Duodenal mucosa (tissue), 2 donors: Measurements from ENCODE around the gene NPFFR1.

ENCODE experiments used
- H3K27ac ChIP-seq: one replicate; pipeline ENCODE4 v1.7.0; 2013; ENCODE audit warnings: low read depth, low read length
- H3K27me3 ChIP-seq, 2 donors: one replicate each; pipeline ENCODE4 v1.7.0; 2013; ENCODE audit warnings: low read length in 2 of 2, control low read depth in 1 of 2; ENCODE audit not compliant: insufficient read depth in 2 of 2, control insufficient read depth in 1 of 2
- H3K36me3 ChIP-seq, 2 donors: one replicate each; pipeline ENCODE4 v1.7.0; 2013; ENCODE audit warnings: low read length in 2 of 2, control low read depth in 1 of 2; ENCODE audit not compliant: insufficient read depth in 2 of 2, control insufficient read depth in 1 of 2
- H3K4me1 ChIP-seq, 2 donors: one replicate each; pipeline ENCODE4 v1.7.0; 2013; ENCODE audit warnings: low read length in 2 of 2, control low read depth in 1 of 2; ENCODE audit not compliant: insufficient read depth in 2 of 2, control insufficient read depth in 1 of 2
- H3K4me3 ChIP-seq, 2 donors: one replicate each; pipeline ENCODE4 v1.7.0; 2013; ENCODE audit warnings: low read length in 2 of 2, low read depth in 1 of 2
- H3K9ac ChIP-seq, 2 donors: one replicate each; pipeline ENCODE4 v1.7.0; 2013; ENCODE audit warnings: low read length in 2 of 2, low read depth in 1 of 2
- H3K9me3 ChIP-seq, 2 donors: one replicate each; pipeline ENCODE4 v1.7.0; 2013; ENCODE audit warnings: low read length in 2 of 2, control low read depth in 1 of 2; ENCODE audit not compliant: control insufficient read depth in 1 of 2

Gene NPFFR1

DNA sequence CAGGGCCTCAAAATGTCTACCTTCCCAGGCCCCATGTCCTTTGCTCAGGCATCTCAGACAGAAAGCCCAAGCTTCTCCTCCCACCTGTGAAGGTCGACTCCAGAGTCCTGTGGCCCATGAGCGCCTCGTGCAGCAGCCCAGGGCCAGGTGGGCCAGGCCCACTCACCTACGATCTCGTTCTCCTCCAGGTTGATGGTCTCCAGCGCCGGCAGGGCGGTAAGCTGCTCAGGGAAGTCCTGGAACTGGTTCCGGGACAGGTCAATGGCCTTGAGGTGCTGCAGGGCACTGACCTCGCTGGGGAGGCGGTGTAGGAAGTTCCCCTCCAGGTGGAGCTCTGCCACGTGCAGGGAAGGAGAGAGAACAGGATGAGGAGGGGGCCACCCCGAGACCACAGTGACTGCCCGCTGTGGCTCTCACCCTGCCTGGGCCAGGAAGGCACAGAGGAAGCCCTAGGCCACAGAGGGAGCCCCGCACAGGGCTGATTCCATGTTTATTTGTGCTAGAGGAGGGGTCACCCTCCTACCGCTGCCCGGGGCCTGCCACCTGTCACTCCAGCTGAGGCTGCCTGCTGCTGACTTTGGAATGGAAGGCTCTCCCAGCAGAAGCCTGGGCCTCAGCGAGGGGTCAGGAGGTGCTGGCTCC lies 40.0 kb upstream of the NPFFR1 start:
- peaks cover 11 to 14% of the 10 kb centered on the region in 2 donors for H3K4me1 ChIP-seq
- no peak overlapping the region for H3K9ac ChIP-seq
- H3K27ac ChIP-seq: no peak overlapping the region
- no peaks in the 10 kb centered on the region for H3K9me3 ChIP-seq
- H3K36me3 ChIP-seq: no peaks in the 10 kb centered on the region
- no peak overlapping the region for H3K4me3 ChIP-seq
- no peaks in the 10 kb centered on the region for H3K27me3 ChIP-seq

DNA sequence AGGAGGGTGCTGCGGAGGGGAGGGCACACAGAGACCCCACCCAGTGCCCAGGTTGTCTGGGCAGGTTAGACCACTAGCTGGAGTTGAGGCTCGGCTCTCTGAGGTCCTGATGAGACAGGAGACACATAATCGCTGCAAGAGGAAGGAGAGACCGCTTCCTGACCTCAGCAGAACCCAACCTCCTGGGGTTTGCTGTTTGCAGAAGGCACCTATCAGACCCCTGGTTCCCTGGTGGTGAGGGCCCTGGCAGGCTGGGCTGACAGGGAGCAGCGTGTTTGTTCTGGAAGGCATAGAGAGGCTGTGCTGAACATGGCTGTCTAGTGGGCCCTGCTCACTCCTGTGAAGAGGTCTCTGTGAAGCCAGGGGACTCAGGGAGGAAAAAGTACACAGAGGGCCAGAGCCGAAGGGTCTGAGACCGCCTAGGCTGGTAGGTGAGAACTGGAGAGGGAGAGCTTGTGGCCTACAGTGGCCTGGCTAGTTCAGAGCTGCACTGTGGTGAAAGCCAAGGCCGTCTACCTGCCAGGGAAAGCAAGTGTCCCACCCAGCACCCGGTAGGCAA lies 39.4 kb upstream of the NPFFR1 start:
- Histone ChIP-seq H3K27ac (no peak overlapping the region), H3K9ac (no peak overlapping the region), H3K36me3 (no peaks in the 10 kb centered on the region), H3K27me3 (no peaks in the 10 kb centered on the region), H3K4me1 (peaks cover 11 to 14% of the 10 kb centered on the region in 2 donors), H3K4me3 (peak overlapping the region in 1 of 2 donors; percentile 36), H3K9me3 (no peaks in the 10 kb centered on the region)

DNA sequence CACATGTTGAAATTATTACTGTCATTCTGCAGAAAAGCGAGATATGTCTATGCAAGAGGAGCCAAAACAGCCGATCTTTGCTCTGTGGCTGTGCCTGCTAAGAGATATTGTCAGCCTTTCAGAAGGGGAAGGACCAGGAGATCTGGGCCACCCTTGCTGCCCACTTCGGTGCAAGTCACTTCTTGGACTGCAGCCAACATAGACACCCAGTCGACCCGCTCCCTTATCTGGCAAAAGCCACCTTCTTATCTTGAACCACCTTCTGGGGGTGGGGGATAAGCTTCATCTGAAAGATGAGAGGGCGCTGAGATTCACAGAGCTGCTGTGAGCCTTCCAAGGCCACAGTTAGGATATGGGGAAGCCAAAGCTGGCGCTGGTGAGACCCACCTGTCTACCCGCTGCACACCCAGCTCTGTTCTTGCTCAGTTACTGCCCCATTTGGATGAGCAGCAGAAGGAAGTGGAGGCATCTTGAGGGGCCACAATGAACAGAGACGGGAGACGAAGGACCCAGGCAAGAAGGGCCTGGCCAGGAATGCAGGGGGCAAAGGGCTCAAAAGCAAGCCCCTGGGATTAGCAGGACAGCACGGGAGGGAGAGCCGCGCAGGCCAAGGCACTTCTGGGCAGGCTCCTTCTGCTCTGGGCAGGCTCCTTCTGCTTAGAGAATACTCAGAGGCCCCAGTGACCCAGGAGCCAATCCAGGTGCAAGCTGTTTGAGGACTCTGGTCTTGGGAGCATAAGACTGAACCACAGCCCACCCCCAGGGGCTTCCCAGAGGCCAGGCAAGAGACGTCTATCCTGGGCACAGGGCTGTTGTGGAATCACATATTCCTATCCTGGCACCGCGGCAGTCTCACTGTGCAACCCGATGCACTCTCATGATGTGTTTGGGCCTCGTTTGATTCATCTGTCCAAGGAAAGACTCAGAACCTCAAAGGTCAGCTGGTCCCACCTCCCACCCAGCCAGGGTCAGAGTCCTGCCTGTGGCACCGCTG lies 38.4 kb upstream of the NPFFR1 start:
- Histone ChIP-seq H3K27me3 (no peaks in the 10 kb centered on the region), H3K4me3 (no peak overlapping the region), H3K36me3 (no peaks in the 10 kb centered on the region), H3K9me3 (no peaks in the 10 kb centered on the region), H3K4me1 (peaks cover 11 to 14% of the 10 kb centered on the region in 2 donors), H3K9ac (no peak overlapping the region), H3K27ac (no peak overlapping the region)

DNA sequence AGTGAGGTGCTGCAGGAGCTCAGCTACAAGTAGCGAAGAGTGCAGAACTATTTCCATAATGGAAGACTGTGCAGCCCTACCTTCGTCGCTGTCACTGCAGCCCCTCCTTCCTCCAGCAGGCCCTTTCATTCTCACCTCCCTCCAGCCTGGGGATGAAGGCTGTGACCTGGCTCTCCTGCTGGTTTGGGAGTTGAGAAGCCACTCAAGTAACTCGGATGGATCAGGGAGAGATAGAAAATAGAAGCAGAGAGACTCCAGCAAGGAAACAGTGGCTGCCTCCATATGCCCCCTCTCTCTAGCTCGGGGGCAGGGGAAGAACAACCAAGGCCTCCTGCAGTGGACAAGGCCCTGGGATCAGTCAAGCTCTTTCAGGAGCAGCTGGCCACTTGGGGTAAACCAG lies 37.4 kb upstream of the NPFFR1 start:
- no peaks in the 10 kb centered on the region for H3K36me3 ChIP-seq
- H3K4me1 ChIP-seq: peaks cover 14 to 18% of the 10 kb centered on the region in 2 donors
- H3K4me3 ChIP-seq: no peak overlapping the region
- H3K9ac ChIP-seq: no peak overlapping the region
- no peak overlapping the region for H3K27ac ChIP-seq
- no peaks in the 10 kb centered on the region for H3K27me3 ChIP-seq
- H3K9me3 ChIP-seq: no peaks in the 10 kb centered on the region

- H3K9ac ChIP-seq: no peak overlapping the region
- peaks cover 14 to 18% of the 10 kb centered on the region in 2 donors for H3K4me1 ChIP-seq
- no peak overlapping the region for H3K4me3 ChIP-seq
- H3K27ac ChIP-seq: no peak overlapping the region
- no peaks in the 10 kb centered on the region for H3K36me3 ChIP-seq
- H3K27me3 ChIP-seq: no peaks in the 10 kb centered on the region
- no peaks in the 10 kb centered on the region for H3K9me3 ChIP-seq
These were observed 36.9 kb upstream of the NPFFR1 start for GRCh38 chr10:70320751-70321150.

GRCh38 chr10:70319824-70320223 lies 36.0 kb upstream of the NPFFR1 start:
- no peaks in the 10 kb centered on the region for H3K36me3 ChIP-seq
- no peak overlapping the region for H3K27ac ChIP-seq
- no peaks in the 10 kb centered on the region for H3K9me3 ChIP-seq
- no peaks in the 10 kb centered on the region for H3K27me3 ChIP-seq
- H3K4me1 ChIP-seq: peaks cover 14 to 17% of the 10 kb centered on the region in 2 donors
- no peak overlapping the region for H3K9ac ChIP-seq
- no peak overlapping the region for H3K4me3 ChIP-seq

DNA sequence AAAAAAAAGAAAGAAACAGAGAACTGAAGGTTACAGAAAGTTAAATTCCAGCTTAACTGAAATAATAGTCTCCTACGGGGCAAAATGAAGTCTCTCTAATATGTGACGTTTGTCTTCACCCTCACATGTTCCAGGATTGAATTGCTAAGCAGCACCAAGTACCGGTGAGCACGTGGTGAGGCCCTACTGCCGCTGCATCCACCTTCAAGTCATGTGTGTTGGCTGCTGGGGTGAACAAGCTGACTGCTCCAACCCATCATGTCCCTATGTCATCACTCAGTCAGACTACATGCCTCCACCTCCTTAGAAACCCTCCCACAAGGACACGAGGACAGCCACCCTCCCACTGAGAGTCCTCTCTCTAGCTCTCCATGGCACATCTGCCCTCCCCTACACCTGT lies 35.4 kb upstream of the NPFFR1 start:
- H3K27me3 ChIP-seq: no peaks in the 10 kb centered on the region
- peaks cover 11 to 14% of the 10 kb centered on the region in 2 donors for H3K4me1 ChIP-seq
- no peaks in the 10 kb centered on the region for H3K36me3 ChIP-seq
- H3K27ac ChIP-seq: no peak overlapping the region
- H3K4me3 ChIP-seq: no peak overlapping the region
- H3K9ac ChIP-seq: no peak overlapping the region
- no peaks in the 10 kb centered on the region for H3K9me3 ChIP-seq

GRCh38 chr10:70317943-70318318 lies 34.1 kb upstream of the NPFFR1 start:
- no peak overlapping the region for H3K27ac ChIP-seq
- H3K27me3 ChIP-seq: no peaks in the 10 kb centered on the region
- H3K9me3 ChIP-seq: no peaks in the 10 kb centered on the region
- H3K4me1 ChIP-seq: peaks cover 8% of the 10 kb centered on the region in 2 donors
- no peaks in the 10 kb centered on the region for H3K36me3 ChIP-seq
- no peak overlapping the region for H3K4me3 ChIP-seq
- no peak overlapping the region for H3K9ac ChIP-seq

DNA sequence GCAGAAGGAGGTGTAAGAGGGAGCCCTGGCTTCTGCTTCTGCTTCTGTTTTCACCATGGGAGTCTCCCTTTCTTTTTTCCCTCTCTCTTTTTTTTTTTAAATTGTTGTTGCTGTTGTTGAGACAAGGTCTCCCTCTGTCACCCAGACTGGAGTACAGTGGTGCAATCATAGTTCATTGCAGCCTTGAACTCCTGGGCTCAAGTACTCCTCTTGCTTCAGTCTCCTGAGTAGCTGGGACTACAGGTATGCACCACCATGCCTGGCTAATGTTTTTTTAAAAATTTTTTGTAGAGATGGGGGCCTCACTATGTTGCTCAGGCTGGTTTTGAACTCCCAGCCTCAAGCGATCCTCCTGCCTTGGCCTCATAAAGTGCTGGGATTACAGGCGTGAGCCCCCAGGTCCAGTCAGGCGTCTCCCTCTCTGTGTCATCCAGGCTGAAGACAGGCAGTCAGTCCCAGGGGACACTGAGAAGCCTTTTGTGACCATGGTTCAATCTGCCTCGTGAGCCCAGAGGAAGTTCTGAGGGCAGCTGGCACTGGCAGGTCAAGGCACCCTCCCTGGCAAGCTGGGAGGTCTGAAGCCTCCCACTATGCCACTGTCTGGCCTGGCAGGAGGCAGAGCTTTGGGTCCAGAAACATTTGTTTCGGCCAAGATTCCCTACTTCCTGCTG lies 33.6 kb upstream of the NPFFR1 start:
- Histone ChIP-seq H3K9ac (no peak overlapping the region), H3K27ac (no peak overlapping the region), H3K4me3 (no peak overlapping the region), H3K9me3 (no peaks in the 10 kb centered on the region), H3K36me3 (no peaks in the 10 kb centered on the region), H3K4me1 (peaks cover 4 to 7% of the 10 kb centered on the region in 2 donors), H3K27me3 (no peaks in the 10 kb centered on the region)

DNA sequence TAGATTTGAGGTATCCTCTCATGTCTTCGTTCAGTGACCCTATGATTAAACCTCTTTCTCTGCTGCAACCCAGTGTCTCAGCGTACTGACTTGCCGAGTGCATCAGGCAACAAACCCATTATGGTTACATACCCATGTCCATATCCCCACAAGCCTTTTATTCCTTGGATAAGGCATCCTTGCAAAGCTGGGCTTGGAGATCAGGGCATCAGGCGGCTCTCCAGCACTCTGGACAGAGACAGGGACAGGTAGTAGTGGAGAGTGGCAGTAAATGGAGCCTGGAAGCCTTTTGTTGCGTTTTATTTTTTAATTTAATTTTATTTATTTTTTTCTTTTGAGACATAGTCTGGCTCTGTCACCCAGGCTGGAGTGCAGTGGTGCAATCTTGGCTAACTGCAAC lies 32.0 kb upstream of the NPFFR1 start:
- Histone ChIP-seq H3K27ac (no peak overlapping the region), H3K27me3 (no peaks in the 10 kb centered on the region), H3K9me3 (no peaks in the 10 kb centered on the region), H3K4me1 (peaks cover 0 to 7% of the 10 kb centered on the region in 2 donors), H3K36me3 (no peaks in the 10 kb centered on the region), H3K4me3 (no peak overlapping the region), H3K9ac (no peak overlapping the region)
